GM21825 (cell line): ENCODE results near the gene FGGY.

Source experiments
- ATAC-seq: cut with Tn5 transposase; IDR thresholded peaks from one replicate; pipeline ENCODE4 v1.9.1; 2021; ENCODE audit warnings: mild to moderate bottlenecking, moderate library complexity; ENCODE audit not compliant: unreplicated experiment

Gene FGGY

GRCh38 chr1:59788825-59789224 is 491.9 kb downstream of the FGGY start:
- ATAC-seq, result no peak

- ATAC-seq, result no peak
These were observed 501.7 kb downstream of the FGGY start for GRCh38 chr1:59798600-59798999.

GRCh38 chr1:59803458-59804038 is 506.7 kb downstream of the FGGY start:
- ATAC-seq, result no peak

GRCh38 chr1:59804301-59804700 is 507.4 kb downstream of the FGGY start:
- no peak for ATAC-seq

- ATAC-seq, result no peak
These were observed 508.7 kb downstream of the FGGY start for GRCh38 chr1:59805554-59805953.
